NCI-H2081 treated with DMSO at 0.1 percent for 48 hours (cell line): ENCODE measurements around the gene ZBTB7C.

ENCODE experiments used
- DNase-seq: peaks from one replicate; lab custom pipeline; 2025; lab: John Stamatoyannopoulos, UW

Gene ZBTB7C

DNA sequence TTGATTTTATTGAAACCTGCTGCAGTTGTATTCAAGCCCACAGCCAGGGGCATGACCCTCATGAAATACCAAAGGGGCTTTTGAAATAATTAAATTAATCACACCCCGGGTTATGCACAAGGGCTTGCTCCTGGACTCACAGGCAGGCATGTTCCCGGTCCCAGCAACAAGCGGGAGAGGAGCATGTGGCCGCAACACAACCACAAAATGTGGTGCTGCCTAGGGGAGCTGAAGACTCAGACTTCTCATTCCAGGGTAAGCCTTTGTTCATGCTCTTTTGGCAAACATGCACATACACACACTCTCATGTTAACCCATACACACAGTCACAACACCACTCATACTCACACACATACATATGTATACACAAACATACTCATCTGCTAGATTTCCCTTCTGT lies 245.1 kb downstream of the ZBTB7C start:
- DNase-seq: no peak

DNA sequence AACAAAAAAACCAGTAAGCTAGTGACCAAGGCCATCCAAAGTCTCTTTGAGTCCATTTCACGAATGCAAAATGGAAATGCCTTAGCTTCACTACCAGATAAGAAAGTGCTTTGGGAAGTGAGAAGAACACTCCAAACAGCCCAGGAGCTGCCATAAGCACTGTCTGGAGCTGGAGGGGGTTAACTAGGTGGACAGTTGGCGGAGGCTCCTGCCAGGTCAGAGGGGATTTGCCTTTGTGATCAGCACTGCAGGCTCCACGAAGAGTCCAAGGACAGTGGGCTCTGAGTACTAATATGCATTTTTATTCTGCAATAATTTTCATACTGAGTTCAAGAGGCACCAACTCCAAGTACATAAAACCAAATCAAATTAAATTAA lies 245.5 kb downstream of the ZBTB7C start:
- no peak for DNase-seq

- no peak for DNase-seq
Observed at GRCh38 chr18:48162956-48163737, 246.0 kb downstream of the ZBTB7C start.

- no peak for DNase-seq
Observed at GRCh38 chr18:48161911-48162698, 247.1 kb downstream of the ZBTB7C start.

- no peak for DNase-seq
Observed at GRCh38 chr18:48161191-48161910, 247.8 kb downstream of the ZBTB7C start.

DNA sequence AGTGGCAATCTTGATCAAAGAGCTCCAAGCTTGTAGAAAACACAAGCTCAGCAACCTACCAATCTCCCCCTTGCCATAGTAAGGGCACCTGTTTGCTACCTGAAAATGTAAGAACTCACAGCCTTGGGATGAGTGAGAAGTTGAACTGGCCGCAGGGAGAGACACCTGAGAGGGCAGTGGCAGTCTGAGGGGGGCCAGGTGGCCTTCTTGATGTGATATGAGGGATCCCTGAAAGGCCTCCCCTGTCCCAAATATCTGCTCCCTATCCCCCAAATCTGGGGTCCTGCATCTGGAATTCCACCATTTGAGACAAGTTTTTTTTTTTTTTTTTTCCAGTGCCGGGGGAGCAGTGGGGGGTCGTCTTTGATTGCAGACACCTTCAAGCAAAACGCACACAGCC lies 248.6 kb downstream of the ZBTB7C start:
- DNase-seq: no peak

DNA sequence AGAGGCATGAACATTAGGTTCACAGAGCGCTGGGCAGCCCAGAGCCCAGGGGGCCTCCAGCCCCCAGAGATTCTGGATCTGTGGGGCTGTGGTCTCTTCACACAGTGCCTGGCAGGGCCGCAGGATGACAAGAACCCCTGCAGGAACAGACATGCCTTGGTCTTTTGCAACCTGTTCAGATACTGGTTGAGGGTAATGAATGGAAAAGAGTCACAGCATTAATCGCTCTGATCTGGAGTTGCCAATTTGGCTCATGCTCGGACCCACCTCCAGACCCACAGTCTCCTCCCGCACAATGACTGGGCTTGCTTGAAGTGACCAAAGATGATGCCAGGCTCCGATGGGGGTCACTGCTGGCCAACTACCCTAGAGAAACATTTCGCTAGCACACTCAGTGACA lies 249.4 kb downstream of the ZBTB7C start:
- no peak for DNase-seq

- no peak for DNase-seq
Observed at GRCh38 chr18:48158721-48159120, 250.5 kb downstream of the ZBTB7C start.

DNA sequence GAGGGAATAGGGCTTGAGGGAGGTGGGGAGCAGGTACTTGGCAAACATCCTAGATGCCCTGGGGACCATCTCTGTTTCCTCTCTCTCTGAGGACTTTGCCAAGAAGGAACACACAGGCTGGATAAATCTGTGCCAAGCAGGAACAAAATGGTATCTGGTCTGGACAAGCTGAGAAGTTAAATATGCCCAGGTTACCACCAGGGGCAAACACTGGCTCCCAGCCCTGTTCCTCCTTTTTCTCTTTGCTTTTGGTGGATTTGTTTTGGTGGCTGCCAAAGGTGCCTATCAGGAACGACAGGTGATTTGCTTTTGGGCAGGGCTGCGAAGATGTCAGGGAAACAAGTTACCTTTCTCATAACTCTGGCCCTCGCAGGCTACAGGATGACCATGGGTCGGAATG lies 251.2 kb downstream of the ZBTB7C start:
- DNase-seq: no peak

GRCh38 chr18:48155856-48156255 lies 253.3 kb downstream of the ZBTB7C start:
- no peak for DNase-seq

DNA sequence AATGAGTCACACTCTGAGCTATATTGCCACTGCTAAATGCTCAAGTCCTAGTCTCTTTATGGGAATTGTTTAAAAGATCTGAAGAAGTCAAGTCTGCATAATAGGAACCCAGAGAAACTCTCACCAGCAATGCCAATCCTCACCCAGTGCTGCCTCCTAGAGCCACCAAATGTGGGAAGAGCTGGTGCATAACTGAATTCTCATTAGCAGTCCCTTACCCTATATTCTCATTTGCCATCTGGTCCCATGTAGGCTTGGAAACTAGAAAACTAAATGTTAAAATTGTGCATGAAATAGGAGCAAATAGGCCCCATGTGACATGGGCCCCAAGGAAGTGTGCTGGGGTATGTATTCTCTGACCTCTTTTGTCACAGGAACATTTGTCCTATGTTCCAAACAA lies 254.4 kb downstream of the ZBTB7C start:
- DNase-seq: no peak

DNA sequence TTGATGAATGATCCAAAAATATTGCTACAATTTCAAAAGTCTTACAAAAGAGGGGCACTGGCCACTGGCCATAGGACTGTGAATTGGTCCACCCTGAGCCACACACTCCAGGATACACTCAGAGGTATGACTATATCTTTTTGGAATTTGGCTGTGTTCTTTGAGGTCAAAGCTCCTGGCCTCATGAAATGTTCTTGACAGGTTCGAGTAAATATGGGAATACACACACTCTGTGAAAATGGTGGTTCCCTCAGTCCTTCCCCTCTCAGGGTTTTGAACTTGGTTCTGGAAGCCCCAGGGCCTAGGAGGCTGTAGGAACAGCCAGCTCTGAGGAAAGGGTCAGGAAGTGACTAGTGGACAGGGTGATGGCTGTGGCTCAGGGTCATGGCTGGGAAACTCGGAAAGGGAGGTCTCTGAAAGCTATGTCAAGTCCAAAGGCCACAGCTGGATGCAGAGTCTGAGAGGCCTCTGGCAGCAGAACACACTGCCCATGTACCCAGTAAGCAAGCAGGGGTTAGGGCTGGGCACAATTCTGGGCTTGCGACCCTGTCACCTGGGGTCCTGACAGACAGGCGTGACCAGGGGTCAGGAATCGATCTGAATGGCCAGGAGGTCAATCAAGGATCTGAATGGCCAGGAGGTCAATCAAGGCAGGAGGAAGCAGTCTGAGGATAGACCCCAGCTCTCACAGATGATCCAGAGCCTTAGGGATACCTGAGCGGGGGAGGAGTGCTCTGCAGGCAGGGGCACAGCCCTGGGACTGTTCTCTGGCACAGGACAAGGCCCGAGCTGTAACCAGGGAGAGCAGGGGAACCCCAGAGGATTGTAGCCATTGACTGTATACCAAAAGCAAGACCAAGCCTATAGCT lies 255.3 kb downstream of the ZBTB7C start:
- DNase-seq: no peak

DNA sequence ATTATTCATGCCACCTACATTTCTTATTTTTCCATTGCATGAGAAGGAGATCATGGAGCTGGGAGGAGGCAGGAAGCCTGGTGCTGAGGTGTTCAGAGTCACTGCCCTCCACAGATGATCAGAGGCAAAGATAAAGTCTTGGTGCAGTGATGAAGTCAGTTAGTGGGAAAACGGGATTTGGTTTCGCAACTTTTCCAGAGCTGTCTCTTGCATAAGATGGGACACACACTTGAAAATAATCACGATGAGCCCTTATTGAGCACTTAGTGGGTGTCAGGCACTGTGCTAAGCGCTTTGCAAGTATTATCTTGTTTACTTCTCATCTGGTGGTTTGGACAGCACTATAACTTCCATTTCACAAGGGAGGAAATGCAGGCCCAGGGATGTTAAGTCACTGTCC lies 256.6 kb downstream of the ZBTB7C start:
- no peak for DNase-seq

DNA sequence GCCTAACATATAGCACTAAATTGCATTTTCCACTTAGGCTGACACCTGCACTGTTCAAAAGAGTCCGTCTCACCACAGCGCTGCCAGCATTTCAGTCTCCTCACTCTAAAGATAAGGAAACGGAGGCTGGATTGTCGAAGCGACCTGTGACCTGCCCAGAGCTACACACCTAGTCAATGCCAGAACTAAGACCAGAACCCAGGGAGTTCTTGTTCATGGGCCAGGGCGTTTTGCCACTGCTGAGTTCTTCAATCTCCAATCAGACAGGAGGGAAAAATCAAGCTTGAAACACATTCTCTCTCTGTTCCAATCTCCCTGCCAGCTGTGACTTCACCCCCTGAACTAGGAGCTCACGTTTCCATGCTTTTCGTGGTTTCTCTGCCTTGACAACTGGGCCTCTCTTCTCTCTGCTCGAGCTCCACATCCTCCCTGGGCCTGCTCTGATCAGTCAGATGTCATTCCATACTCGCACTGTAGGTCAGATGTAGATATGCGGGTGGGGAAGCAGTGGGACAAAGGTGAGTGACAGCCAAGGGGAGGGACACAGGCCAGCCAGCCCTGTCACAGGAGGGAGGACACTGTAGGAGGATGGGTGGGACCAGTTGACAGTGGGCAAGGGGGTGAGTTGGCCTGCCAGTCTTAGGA lies 257.6 kb downstream of the ZBTB7C start:
- no peak for DNase-seq

DNA sequence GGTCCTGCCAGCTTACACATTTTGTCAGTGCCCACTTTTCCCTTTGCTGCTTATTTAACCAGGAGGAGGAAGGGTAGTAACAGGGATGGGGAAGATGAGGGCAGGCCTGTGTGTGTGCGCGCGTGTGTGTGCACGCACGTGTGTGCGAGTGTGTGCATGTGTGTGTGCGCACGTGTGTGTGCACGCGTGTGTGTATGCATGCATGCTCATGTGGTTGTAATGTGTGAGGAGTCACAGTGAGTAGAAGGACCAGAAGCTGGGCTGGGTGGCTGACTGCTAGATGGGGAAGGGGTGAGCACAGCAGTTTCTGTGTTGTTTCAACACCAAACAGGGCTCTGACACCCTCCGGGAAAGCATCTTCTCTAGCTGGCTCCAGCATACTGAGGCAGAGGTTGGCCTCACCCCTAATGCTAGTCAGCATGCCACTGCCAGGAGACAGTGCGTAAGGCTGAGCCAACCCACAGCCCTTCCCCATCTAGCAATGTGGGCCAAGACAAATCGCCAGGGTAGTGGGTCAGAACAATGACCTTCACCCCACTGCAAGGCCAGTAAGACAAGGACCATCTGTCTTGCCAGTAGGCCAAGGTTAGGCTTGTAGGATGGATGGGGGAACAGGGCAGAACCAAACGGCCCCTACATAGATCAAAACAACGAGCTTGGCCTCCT lies 260.0 kb downstream of the ZBTB7C start:
- DNase-seq: no peak

- DNase-seq: no peak
Observed at GRCh38 chr18:48142994-48143393, 266.2 kb downstream of the ZBTB7C start.

DNA sequence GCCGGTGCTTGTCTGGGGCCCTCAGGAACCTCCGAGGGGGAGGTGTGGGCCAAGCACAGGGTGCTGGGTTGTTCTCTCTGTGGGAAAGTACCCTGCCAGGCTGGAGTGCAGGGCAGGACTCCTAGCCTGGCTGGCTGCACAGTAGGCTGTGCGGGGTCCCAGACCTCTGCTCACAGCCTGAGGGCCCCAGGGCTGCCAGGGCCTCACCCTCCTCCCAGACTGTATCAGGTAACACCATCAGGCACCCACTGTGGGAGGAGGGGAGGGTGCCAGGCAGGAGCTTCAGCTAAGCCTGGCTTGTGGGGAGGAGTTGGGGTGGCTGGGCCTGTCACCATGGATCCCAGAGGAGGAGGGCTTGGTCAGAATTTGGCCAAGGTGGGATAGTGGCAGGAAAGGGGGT lies 266.8 kb downstream of the ZBTB7C start:
- no peak for DNase-seq

DNA sequence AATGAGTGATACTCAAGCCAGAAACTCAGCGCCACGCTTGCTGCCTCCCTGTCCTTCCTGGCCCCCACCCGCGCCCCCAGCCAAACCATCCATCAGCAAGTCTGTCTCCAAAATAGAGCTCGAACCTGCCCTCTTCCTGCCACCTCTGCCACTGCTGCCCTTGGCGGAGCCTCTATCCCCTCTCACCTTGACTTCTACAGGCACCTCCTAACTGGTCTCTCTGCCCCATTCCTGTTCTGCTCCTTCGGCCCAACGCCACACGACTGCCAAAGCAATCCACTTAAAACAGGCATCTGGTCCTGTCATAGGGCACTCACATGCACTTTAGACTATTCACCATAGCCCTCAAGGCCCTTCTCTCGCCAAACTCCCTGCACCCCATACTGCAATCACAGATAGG lies 268.5 kb downstream of the ZBTB7C start:
- no peak for DNase-seq

DNA sequence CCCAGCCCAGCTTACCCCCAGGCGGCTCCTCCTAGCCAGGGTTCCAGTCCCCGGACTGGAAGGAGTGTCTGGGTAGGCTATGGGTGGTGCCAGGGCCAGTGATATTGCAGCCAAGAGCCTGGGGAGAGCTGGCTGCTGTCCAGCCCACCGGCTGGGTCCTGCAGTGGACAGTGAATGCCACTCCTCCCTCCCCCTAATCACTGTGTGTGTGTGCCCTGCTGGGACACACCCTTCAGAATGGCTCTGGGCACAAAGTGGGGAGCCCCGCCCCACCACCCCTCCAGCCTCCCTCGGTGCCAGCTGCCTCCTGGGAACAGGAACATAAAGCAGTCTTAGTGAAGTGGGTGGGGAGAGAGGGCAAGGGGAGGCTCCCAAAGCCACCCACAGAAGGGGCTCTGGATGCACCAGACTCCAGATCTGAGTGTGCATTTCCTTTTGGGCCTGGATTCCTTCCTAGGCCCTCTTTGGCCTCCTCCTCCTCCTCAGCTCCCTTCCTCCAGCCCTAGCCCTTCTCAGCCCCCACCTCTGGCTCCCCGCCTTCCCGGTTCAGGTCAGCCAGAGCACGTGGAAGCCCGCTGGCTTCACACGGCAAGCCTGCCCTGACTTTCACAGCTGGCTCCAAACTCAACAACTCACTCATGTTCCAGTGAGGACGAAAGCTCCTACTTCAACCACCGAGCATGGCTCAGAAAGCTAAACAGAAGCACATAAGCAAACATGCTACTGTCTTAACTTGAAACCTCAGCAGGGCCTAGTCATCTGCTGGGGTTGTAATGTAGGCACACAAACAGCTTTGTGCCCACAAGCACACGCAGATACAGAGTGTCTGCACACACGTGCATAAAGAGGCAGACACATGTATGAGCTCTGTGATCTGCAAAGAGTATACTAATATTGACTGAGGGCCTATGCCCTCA lies 269.5 kb downstream of the ZBTB7C start:
- DNase-seq: peak; percentile 51
